CD14-positive monocyte (primary cell): ENCODE results near the gene LRRC25. TPM values are rescaled to one million over a fixed set of nuclear protein-coding genes. Genes with fewer than 3 reads are reported as not detected.

ENCODE experiments used
- DNase-seq, 3 donors: peaks; one replicate each; pipeline ENCODE4 v3.0.0-alpha.2; 2011 to 2022
- H2AFZ ChIP-seq: 2 replicates; pipeline ENCODE4 v1.6.0; 2012; ENCODE audit warnings: mild to moderate bottlenecking, low read depth, low read length, inconsistent platforms; ENCODE audit not compliant: insufficient read depth, poor library complexity, severe bottlenecking
- H3K27ac ChIP-seq, 2 donors: 1 replicate in 1 of 2; 2 replicates in 1 of 2; pipeline ENCODE4 v1.5.1; 2012 to 2013; ENCODE audit warnings: low read length in 2 of 2, control low read depth in 1 of 2, inconsistent platforms in 1 of 2, low read depth in 1 of 2, mild to moderate bottlenecking in 1 of 2
- H3K27me3 ChIP-seq, 2 donors: one replicate each; pipeline versions ENCODE4 v1.6.0 to v1.6.1; 2011 to 2013; ENCODE audit warnings: low read length in 2 of 2; ENCODE audit not compliant: control insufficient read depth in 2 of 2, insufficient read depth in 2 of 2
- H3K36me3 ChIP-seq, 2 donors: replicated peaks in 1 of 2; 1 replicate in 1 of 2; 2 replicates in 1 of 2; pipeline versions ENCODE4 v1.5.1 to v1.6.1; 2012 to 2013; ENCODE audit warnings: low read length in 2 of 2, control low read depth in 1 of 2, inconsistent platforms in 1 of 2, mild to moderate bottlenecking in 1 of 2; ENCODE audit not compliant: insufficient read depth in 2 of 2, control insufficient read depth in 1 of 2
- H3K4me1 ChIP-seq, 2 donors: 1 replicate in 1 of 2; 2 replicates in 1 of 2; pipeline versions ENCODE4 v1.5.1 to v1.6.1; 2012 to 2013; ENCODE audit warnings: low read length in 2 of 2, control low read depth in 1 of 2, inconsistent platforms in 1 of 2, mild to moderate bottlenecking in 1 of 2, moderate library complexity in 1 of 2; ENCODE audit not compliant: insufficient read depth in 2 of 2, control insufficient read depth in 1 of 2
- H3K4me2 ChIP-seq: replicated peaks from 2 replicates; pipeline ENCODE3; 2012; ENCODE audit warnings: low read length, moderate library complexity, mild to moderate bottlenecking; ENCODE audit not compliant: poor library complexity, severe bottlenecking; ENCODE audit errors: extremely low read depth
- H3K4me3 ChIP-seq, 3 experiments: fragments of 200-600 bp in 1 of 3; sonication (generic) in 1 of 3; replicated peaks in 1 of 3; 1 replicate in 2 of 3; 2 replicates in 1 of 3; pipeline ENCODE4 v1.5.1; 2011 to 2013; ENCODE audit warnings: low read length in 3 of 3, mild to moderate bottlenecking in 3 of 3, control low read depth in 2 of 3, low read depth in 2 of 3, inconsistent platforms in 1 of 3, moderate library complexity in 1 of 3
- H3K79me2 ChIP-seq: 2 replicates; pipeline ENCODE4 v1.6.0; 2012; ENCODE audit warnings: mild to moderate bottlenecking, control low read depth, inconsistent platforms, low read length, moderate library complexity; ENCODE audit not compliant: insufficient read depth
- H3K9ac ChIP-seq: 2 replicates; pipeline ENCODE4 v1.6.0; 2017; ENCODE audit warnings: low read length, mild to moderate bottlenecking; ENCODE audit not compliant: insufficient read depth, poor library complexity, severe bottlenecking
- H3K9me3 ChIP-seq, 2 donors: replicated peaks in 1 of 2; 1 replicate in 1 of 2; 2 replicates in 1 of 2; pipeline versions ENCODE4 v1.5.1 to v1.6.1; 2012 to 2013; ENCODE audit warnings: low read length in 2 of 2, control low read depth in 1 of 2; ENCODE audit not compliant: control insufficient read depth in 1 of 2, insufficient read depth in 1 of 2
- H4K20me1 ChIP-seq: 2 replicates; pipeline ENCODE4 v1.6.0; 2012; ENCODE audit warnings: mild to moderate bottlenecking, low read length, control low read depth, moderate library complexity; ENCODE audit not compliant: insufficient read depth
- H3K27ac Mint-ChIP-seq, 7 donors: one replicate each; pipeline ENCODE4 v1.8.0; 2020; ENCODE audit warnings: mild to moderate bottlenecking in 7 of 7, mixed read lengths in 7 of 7, moderate library complexity in 6 of 7, inconsistent platforms in 2 of 7
- H3K27me3 Mint-ChIP-seq, 3 donors: one replicate each; pipeline ENCODE4 v1.8.0; 2021 to 2022; ENCODE audit warnings: low read depth in 3 of 3, mild to moderate bottlenecking in 3 of 3, mixed read lengths in 3 of 3, moderate library complexity in 3 of 3, inconsistent platforms in 1 of 3
- H3K36me3 Mint-ChIP-seq, 2 donors: one replicate each; pipeline ENCODE4 v1.8.0; 2020; ENCODE audit warnings: mixed read lengths in 2 of 2, inconsistent platforms in 1 of 2, mild to moderate bottlenecking in 1 of 2
- H3K4me1 Mint-ChIP-seq: one replicate; pipeline ENCODE4 v1.8.0; 2020; ENCODE audit warnings: mild to moderate bottlenecking, mixed read lengths
- H3K4me3 Mint-ChIP-seq, 2 donors: one replicate each; pipeline ENCODE4 v1.8.0; 2020; ENCODE audit warnings: mild to moderate bottlenecking in 2 of 2, mixed read lengths in 2 of 2, moderate library complexity in 1 of 2
- H3K9me3 Mint-ChIP-seq, 7 donors: one replicate each; pipeline ENCODE4 v1.8.0; 2020 to 2022; ENCODE audit warnings: mixed read lengths in 7 of 7, mild to moderate bottlenecking in 6 of 7, moderate library complexity in 6 of 7, inconsistent platforms in 2 of 7
- CTCF ChIP-seq: fragments of 200-600 bp; IDR thresholded peaks from one replicate; pipeline ENCODE4 v1.8.0; 2022; ENCODE audit warnings: antibody characterized with exemption, mild to moderate bottlenecking
- WGBS: methylation state at CpG from one replicate; pipeline ENCODE4 v1.1.5; 2013; ENCODE audit warnings: missing lambda C conversion rate; ENCODE audit not compliant: insufficient coverage; 5-methylcytosine and 5-hydroxymethylcytosine counted together
- intact Hi-C, 2 donors: fragments of 100-400 bp; cut with micrococcal nuclease; formaldehyde crosslinking; loops; one replicate each; pipeline versions ENCODE4 v1.15.0 to v1.15.1; 2023
- polyA plus RNA-seq, 3 donors: library from polyadenylated mRNA; depleted of rRNA in 1 of 3; unstranded in 2 of 3; stranded (reverse) in 1 of 3; fragments of 300-500 nt in 2 of 3; fragments of >200 nt in 1 of 3; fragmentation: Illumina TruSeq in 2 of 3; gene quantifications; 1 replicate in 2 of 3; 2 replicates in 1 of 3; pipeline ENCODE4 v1.2.3, GENCODE V29; 2012 to 2021

The LRRC25 gene
- polyA plus RNA-seq, 3 donors = 173 to 581 (median 416) TPM

GRCh38 chr19:18388960-18389725 lies 8.3 kb downstream of the LRRC25 start:
- Mint-ChIP-seq H3K27me3 (peaks cover 3 to 34% (median 18%) of the 10 kb centered on the region in 3 donors), H3K27ac (peak overlapping the region; percentile 73 to 93 (median 90)), H3K9me3 (peaks cover 0 to 4% (median 3%) of the 10 kb centered on the region in 7 donors), H3K4me3 (peak overlapping the region; percentile 35 to 80), H3K36me3 (peaks cover 45 to 62% of the 10 kb centered on the region in 2 donors), H3K4me1 (peaks cover 75% of the 10 kb centered on the region)
- Histone ChIP-seq H3K9me3 (no peaks in the 10 kb centered on the region), H3K36me3 (peaks cover 29 to 39% of the 10 kb centered on the region in 2 donors), H3K9ac (no peak overlapping the region), H3K27me3 (peaks cover 0 to 12% of the 10 kb centered on the region in 2 donors), H3K4me1 (peaks cover 68 to 86% of the 10 kb centered on the region in 2 donors), H4K20me1 (peaks cover 66% of the 10 kb centered on the region), H3K4me2 (peak overlapping the region; percentile 77), H3K4me3 (peak overlapping the region in 1 of 3 experiments; percentile 68), H3K79me2 (peaks cover 53% of the 10 kb centered on the region), H3K27ac (peak overlapping the region; percentile 18 to 66), H2AFZ (no peak overlapping the region)
- TF ChIP-seq CTCF = no peak
- intact Hi-C loops = loop anchor here (2.0 to 5.0 kb wide), 4 partner anchors 14 to 42 kb away; no protein-coding TSS in a partner anchor
- DNase-seq = no peak
- whole genome bisulfite sequencing = 100% methylated on average over 2 of the region's 13 CpGs

- H3K9ac ChIP-seq = peak overlapping the region; percentile 67
- H4K20me1 ChIP-seq = peaks cover 66% of the 10 kb centered on the region
- intact Hi-C loops = loop anchor here (2.0 to 5.0 kb wide), 4 partner anchors 14 to 41 kb away; no protein-coding TSS in a partner anchor
- peak overlapping the region; percentile 78 to 93 (median 90) for H3K27ac Mint-ChIP-seq
- TF ChIP-seq CTCF = peak; percentile 100
- H3K36me3 ChIP-seq = peaks cover 29 to 39% of the 10 kb centered on the region in 2 donors
- under 1% methylated on average over 84 of the region's 86 CpGs for WGBS
- peaks cover 0 to 12% of the 10 kb centered on the region in 2 donors for H3K27me3 ChIP-seq
- peaks cover 45% of the 10 kb centered on the region for H3K79me2 ChIP-seq
- DNase-seq = peak; percentile 93 to 97 (median 96)
- H3K27me3 Mint-ChIP-seq = peaks cover 3 to 35% (median 18%) of the 10 kb centered on the region in 3 donors
- H2AFZ ChIP-seq = peak overlapping the region; percentile 63
- H3K4me3 ChIP-seq = peak overlapping the region; percentile 13 to 68 (median 36)
- peak overlapping the region; percentile 18 to 66 for H3K27ac ChIP-seq
- peaks cover 40 to 54% of the 10 kb centered on the region in 2 donors for H3K36me3 Mint-ChIP-seq
- H3K4me3 Mint-ChIP-seq = peak overlapping the region; percentile 80 to 90
- H3K9me3 ChIP-seq = no peaks in the 10 kb centered on the region
- peak overlapping the region; percentile 77 for H3K4me2 ChIP-seq
- peaks cover 0 to 4% (median 2%) of the 10 kb centered on the region in 7 donors for H3K9me3 Mint-ChIP-seq
- H3K4me1 Mint-ChIP-seq = peaks cover 68% of the 10 kb centered on the region
- H3K4me1 ChIP-seq = peaks cover 65 to 78% of the 10 kb centered on the region in 2 donors
Observed at GRCh38 chr19:18388100-18388959, 9.1 kb downstream of the LRRC25 start.
